NOMO-1 (cell line): ENCODE data around the gene AKR7A2.

Experiments used
- DNase-seq, 2 experiments: peaks; one replicate each; lab custom pipeline; 2025; ENCODE audit not compliant: unreplicated experiment in 2 of 2; lab: John Stamatoyannopoulos, UW

The AKR7A2 gene

DNA sequence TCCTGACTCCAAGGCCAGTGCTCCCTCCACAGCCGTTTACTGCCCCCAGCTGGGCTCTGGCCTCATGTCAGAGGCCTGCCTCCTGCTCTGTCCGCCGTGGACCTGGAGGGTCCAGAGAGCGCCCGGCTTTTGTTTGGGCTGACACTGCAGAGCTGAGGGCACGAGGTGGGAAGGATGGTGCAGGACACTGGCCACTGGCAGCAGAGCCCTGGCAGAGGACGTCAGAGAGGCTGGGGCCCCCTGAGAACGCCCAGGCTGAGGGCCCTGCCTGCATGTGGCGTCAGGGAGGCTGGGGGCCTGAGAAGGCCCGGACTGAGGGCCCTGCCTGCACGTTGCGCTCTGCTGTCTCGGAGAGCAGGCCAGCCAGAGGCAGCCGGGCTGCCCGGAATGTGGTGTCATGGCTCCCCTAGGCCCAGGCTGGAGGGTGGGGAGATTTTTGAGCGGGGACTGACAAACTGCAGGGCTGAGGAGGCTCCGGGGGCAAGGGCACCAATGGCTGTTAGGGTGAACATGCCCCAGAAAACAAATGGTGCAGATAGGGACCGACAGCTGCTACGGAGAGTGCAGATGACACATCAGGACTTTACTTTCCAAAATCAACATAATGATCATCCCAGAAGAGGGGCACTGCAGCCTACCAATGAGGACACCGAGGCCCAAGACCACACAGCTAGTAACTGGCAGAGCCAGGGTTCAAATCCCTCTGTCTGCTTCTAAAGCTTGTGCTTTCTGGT lies 31.8 kb upstream of the AKR7A2 start:
- DNase-seq, result no peak

DNA sequence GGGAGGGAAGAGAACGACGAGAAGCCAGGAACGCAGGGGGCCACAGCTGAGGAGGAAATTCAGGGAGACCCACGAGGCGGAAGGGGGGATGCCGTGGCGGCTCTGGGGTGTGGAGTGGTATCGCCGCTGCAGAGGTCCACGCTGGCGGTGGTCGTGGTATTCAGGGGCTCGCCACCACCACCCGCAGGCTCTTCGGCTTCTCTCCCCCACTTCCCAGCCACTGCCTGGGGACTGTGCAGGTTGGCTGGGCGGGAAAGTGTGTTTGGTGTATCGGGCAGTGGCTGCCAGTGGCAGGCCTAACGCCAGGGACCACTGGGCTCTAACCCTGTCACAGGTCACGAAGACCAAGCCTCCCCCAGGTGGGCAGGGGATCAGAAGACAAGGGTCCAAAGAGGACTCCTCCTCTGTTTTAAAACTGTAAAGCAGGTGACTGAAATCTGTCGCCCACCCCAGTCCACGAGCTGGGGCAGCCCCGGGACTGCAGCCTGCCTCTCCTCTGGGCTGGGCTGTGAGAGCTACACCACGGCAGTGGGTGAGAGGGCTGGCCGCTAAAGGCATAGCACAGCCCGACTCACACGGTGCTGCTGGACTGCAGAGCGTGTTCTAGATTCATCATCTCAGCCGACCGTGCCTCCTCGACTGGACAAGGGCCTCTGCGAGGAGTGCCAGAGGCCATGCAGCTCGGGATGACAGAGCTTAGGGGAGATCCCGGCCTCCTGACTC lies 31.1 kb upstream of the AKR7A2 start:
- DNase-seq, result no peak

DNA sequence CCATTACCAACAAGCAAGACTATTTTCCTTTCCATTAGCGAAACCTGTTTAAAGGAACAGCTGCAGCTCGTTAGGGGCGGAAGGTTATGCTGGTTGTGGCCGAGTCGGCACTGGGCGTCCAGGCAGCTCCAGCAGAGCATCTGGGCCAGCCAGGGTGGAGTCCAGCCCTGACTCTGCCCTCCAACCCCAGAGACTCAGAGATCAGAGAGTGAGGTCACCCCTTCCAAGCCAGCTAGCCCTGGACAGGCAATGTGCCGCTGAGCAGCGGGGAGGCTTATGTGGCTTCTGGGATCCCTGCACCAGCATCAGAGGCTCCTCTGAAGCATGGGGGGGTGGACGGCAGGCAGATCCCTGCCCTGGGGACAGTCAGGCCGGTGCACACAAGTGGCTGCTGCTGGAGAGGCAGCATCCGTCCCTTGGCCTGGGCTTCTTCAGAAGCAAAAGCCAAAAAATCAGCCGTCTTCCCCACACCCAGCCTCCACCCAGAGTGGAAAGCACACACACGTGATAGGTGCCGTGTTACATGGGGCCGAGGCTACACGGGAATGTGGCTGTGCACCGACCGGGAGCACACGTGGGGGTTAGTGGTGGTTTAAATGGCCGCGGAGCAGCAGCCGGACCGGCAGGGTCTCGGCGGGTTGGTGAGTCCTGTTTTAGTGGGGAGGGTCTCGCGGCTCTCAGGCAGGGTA lies 30.3 kb upstream of the AKR7A2 start:
- DNase-seq, result no peak

DNA sequence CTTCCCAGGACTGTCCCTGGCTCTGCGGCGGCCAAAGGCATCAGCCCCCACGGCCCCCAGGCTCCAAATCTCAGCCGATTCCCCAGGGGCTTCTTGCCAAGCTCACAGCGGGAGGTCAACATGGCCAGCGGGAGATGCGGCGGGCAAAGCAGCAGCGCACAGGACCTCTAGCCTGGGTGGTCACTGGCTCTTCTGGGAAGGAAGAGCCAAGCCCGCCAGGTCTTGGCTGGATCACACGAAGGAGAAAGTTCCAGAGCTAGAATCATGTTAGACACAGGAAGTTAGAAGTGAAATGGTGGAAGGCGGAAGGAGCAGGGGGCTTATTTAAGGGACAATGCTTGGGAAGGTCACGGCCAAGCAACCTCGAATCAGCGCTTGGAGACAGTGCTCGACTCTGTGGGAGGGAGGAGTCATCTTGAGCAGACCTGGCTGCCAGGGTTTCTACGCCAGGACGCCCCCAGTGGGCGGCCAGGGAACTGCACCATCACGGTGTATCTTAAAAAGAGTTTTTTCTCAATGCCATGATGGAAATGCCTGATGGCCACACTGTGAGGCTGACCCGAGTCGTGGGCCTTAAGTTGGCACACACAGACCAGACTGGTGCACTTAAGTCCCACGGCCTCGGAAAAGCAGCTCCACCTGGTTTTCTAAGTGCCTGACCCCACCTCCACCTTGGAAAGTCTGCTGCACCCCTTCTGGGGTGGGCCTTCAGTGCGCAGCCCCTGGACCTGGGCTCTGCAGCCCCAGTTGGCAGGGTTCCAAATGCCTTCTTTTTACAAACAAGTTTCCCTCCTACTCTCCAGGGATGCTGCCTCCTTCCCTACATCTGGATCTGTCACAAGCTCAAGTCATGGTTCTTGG lies 29.5 kb upstream of the AKR7A2 start:
- DNase-seq, result peak in 1 of 2 experiments; percentile 42

DNA sequence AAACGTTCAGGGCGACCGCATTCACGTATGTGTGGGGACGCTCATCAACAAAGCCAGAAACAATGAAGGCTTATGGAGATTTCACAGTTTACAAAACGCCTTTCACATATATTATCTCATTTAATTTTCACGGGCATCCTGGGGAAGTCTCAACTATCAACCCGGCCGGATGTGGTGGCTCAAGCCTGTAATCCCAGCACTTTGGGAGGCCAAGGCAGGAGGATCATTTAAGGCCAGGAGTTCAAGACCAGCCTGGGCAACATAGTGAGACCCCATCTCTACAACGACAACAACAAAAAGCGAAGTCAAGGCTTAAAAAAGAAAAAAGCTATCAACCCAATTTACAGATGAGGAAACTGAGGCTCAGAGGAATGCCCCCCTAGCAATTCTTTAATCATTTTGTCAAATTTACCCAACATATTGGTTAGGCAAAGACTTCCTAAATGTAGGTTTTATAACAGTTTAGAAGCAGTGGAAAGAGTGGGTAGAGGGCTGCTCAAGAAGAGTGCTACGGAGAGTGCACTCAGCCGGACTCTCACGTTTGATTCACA lies 28.5 kb upstream of the AKR7A2 start:
- no peak for DNase-seq

DNA sequence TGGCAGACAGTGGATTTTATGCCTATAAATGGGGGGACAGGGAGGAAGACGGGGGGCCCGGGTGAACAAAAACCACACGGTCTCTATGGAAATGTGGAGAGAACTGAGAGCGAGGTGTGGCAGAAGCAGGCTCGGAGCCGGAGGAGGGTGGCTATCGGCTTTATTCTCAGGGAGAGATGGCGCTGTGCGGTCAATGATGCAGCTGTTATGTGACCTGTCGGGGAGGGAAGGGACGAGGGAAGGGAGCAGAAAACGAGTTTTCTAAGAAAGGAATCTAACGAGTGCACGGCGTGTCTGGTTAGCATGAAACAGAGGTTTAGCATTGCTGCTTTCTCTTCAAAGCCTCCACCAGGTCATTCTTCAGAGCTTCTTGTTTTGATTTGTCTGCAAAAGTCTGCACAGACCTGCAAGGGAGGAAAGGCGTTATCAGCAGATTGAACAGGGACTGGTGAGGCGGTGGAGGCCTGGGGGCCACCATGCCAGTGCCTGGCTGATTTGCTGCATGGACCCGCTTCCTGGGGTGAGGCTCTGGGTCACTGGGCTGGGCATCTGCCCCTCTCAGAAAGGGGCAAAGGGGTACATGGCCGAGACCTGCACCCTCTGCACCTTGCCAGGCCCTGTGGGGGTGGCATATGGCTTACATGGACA lies 27.4 kb upstream of the AKR7A2 start:
- DNase-seq, result no peak

DNA sequence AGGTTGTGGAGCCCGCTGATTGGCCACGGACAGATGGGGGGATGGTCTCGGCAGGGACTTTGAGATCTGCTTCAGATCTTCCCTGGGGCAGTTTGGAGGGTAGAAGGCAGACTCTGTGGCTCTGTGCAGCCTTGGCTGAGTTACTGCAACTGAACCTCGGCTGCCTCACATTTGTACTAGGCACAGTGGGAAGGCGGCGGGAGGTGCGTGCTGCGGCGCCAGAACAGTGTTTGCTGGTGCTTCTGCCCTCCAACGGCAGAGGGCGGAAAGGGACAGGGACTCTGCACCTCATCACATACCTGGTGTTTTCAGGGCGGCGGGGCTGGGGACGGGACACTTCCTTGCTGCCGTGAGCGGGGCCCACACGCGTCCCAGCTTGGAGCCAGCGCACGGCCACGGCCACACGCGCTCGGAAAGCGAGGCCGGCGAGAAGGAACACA lies 26.4 kb upstream of the AKR7A2 start:
- DNase-seq, result peak; percentile 84 to 92

DNA sequence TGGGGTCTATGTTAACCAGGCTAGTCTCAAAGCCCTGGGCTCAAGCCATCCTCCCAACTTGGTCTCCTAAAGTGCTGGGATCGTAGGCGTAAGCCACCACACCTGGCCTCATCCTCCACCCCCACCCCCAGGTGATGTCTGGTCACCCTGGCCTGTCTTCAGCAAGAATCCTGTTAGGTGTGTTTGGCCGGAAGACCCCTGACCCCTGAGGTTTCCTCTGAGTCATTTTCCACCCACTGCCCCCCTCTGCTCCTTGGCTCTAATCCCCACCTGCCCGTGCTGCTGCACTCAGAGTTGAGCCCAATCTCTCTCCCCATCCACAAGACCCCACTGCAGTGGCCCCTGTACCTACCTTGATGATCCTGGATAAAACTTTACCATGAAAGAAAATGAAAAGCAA lies 25.3 kb upstream of the AKR7A2 start:
- DNase-seq, result no peak

DNA sequence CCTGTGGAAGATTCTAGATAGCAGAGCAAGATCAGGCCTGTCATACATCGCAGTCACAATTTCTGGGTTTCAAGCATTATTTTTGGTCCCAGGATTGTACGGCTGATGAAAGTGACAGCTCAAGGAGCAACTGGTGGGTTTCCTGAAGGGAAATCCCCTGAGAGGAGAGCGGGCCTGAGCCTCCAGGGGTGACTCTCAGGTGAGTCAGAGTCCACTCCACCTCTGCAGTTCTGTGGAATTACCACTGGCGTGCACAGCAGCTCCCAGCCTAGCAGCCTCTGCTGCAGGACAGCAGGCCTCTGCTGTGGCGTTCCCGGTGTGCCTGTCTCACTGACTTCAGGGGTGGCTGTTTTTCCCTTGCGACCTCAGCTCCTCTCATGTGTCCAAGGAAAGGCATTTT lies 24.6 kb upstream of the AKR7A2 start:
- DNase-seq, result no peak

DNA sequence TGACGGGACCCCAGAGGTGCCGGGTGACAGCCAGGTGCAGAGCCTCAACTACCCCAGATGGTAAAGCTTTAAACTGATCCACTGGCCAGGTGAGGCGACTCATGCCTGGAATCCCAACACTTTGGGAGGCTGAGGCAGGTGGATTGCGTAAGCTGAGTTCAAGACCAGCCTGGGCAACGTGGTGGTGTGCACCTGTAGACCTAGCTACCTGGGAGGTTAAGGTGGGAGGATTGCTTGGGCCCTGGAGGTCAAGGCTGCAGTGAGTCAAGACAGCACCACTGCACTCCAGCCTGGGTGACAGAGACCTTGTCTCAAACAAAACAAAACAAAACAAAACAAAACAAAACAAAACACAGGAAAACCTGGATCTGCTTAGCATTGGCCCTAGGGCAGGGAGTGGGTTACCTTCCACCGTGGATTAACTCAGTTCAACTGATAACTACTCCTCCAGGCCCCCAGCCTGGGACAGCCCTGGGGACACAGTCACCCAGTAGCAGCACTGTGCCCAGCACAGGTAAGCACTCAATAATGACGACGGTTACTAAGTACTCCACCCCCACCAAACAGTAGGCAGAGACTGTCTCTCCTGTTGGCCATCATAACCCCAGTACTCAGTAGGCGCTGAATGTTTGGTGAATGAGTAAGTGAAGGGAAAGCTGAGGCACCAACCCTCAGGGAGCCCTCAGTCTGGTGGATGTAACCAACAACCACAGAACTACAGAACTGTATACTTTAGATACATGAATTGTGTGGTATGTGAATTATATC lies 21.8 kb upstream of the AKR7A2 start:
- DNase-seq, result no peak

DNA sequence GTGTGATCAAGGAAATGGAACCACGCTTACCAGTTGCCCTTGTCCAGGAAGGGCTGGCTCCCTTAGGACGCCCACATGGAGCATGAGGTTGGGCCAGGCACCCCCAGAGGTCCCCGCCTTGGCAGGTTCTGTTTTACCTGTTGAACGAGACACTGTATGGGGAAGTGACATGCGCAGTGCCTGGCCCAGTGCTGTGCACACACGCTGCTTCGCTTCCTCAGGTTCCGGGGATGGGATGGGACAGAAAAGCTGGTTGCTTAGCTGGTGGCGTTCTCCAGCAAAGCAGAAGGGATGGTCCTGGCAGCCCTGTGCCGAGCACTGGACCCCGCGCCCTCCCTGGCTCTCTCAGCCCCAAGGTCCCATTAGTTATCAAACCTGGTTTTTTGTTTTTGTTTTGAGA lies 20.9 kb upstream of the AKR7A2 start:
- no peak for DNase-seq

DNA sequence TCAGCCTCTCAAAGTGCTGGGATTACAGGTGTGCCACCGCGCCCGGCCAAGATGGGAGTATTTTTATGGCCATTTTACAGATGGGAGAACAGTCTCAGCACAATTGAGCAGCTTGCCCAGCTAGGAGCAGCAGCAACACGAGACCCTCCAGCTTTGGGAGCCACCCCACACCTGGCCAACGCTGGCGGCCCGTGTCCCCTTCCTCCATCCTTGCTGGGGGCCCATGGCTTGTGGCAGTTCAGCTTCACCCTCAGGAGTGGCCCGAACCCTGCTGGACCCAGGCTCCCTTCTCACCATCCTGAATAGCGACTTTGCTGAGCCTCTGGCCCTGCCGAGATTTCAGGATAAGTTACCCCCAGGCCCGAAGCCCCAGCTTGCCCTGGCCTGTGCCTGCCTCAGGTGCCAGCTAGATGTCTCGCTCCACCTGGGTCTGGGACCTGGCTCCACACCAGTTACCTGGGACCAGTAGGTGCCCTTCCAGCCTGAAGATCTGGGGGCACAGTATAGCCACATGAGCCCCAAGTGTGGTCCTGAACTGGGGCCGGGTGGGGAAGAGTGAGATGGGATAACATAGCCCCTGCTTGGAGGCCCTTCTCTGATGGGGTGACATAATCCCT lies 19.4 kb upstream of the AKR7A2 start:
- DNase-seq, result no peak

DNA sequence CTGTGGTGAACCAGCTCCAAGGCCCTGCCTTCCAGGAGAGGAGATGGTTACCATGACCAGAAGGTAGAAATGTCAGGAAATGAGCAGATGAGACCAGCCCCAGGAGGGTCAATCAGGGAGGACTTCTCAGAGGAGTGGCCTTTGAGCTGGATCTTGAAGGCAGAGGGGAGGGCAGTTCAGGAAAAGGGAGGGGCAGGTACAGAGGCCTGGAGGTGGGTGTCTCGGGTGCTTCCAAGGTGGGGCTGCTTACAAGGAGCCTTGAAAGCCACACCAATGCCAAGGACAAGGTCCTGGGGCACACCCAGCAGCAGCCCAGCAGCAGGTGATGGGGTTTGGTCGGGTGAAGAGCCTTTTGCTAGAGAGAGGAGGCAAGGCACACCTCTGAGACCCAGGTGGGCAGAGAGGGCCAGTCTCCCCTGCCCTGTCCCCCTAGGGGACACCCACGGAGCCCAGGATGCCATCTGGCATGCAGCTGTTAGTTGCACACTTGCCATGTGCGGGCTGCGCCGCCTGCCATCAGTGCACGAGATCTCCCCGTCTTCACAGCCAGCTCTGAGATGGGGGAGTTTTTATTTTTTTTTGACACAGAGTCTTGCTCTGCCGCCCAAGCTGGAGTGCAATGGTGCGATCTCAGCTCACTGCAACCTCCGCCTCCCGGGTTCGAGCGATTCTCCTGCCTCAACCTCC lies 18.6 kb upstream of the AKR7A2 start:
- no peak for DNase-seq

DNA sequence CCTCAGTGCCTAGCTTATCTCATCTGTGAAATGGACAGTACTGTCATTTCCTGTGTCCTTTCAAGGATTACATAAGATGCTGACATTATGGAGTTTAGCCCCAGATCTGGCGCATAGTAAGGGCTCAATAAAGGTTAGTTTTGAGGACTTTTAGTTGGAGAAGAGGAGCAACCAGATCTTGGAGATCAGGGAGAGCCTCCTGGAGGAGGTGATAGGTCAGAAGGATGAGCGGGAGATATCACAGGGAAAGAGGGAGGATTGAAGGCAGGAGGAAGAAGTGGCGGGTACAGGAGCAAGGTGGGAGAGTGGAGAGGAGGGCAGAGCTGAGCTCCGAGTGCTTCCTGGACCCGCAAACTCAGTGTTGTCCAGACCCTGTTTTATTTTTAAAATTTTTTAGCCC lies 17.7 kb upstream of the AKR7A2 start:
- no peak for DNase-seq

DNA sequence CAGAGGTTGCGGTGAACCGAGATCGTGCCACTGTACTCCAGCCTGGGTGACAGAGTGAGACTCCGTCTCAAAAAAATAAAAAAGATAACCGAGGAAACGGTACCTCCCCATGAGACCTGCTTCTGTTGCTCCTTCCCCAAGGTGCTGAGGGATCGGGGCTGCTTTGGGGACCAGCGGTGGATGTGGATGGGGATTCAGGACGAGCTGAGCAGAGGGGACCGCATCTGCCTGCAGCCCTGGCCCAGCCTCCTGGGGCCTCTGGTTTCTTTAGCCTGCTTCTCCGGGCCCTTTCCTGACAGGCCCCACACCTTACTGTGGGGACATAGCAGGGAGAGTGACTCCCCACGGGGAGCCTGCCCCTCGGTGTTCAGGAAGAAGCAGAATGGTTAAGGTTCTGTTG lies 17.2 kb upstream of the AKR7A2 start:
- no peak for DNase-seq

DNA sequence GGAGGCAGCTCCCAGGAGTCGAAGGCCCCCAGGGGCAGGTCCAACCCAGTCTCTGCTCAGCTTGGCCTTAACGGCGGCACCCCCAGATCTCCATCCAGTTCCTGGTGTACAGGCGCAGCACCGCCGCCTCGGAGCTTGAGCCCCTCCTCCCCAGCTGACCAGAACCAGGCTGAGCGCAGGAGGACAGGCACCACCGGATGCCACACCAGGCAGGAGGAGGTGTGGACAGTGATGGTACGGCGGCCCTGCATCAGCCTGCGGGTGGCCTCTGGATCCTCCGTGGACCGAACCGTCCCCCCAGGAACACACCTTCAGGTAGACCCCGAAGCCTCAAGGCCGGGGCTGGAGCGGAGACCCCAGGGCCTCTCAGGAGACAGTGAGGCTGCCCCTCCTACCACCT lies 16.5 kb upstream of the AKR7A2 start:
- DNase-seq, result no peak

DNA sequence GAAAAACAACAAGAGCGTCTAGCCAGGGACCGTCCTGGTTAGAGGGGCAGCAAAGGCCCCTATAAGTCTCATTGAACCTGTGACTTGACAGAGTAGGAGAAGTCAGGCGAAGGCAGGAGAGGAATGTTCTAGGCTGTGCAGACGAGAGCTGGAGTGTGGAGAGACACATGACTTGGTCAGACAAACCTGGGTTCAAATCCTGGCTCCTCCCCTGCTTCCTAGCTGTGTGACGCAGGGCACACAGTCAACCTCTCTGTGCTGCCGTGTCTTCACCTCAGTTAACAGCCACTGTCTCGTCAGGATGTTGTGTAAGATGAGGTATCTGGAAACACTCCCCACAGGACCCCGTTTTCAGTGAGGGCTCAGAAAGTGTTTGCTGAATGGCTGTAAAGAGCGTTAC lies 15.8 kb upstream of the AKR7A2 start:
- no peak for DNase-seq

DNA sequence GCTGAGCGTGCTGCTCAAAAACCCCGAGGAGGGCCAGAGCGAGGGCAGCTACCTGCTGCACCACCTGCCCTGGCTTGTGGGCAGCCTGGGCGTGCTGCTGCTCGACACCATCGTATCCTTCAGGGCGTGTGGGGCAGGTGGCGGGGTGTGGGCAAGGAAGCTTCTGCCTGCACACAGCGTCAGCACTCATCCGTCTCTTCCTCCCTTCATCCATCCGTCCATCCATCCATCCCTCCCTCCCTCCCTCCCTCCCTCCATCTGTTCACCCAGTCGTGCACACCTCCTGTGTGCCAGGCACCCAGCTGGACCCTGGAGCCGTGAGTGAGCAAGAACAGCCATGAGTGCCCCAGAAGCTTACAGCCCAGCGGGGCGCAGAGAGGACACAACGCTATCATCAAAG lies 15.4 kb upstream of the AKR7A2 start:
- DNase-seq, result no peak

DNA sequence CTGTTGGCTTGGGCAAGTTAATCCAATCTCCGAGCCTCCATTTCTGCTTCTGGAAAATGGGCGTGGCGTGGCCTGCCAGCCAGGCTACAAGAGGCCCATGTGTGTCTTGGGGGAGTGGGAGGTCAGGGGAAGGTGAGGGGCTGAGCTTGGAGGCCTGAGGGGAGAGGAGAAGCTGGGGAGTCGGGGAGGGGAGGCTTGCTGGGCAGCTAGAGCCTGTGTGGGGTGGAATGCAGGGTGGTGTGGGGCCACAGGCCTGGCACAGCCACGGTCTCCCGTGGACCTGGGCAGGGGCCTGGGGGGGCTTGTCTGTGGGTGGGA lies 14.8 kb upstream of the AKR7A2 start:
- DNase-seq, result no peak
